Astrocyte (in vitro differentiated cells and primary cell): ENCODE measurements around the gene S1PR3. TPM values are rescaled to one million over a fixed set of nuclear protein-coding genes. Genes with fewer than 3 reads are reported as not detected.

Experiments
- DNase-seq: peaks from one replicate; pipeline ENCODE4 v3.0.0-alpha.2; 2010; ENCODE audit warnings: low read depth
- FAIRE-seq: peaks from 2 replicates; lab custom pipeline; 2011; peaks lifted over from hg19 to GRCh38; lab: Jason Lieb, UNC
- H2AFZ ChIP-seq: 2 replicates; pipeline ENCODE4 v1.6.0; 2012; ENCODE audit warnings: low read depth, low read length, inconsistent platforms
- H3K27ac ChIP-seq: 2 replicates; pipeline ENCODE4 v1.5.1; 2011; ENCODE audit warnings: low read depth, low read length, inconsistent platforms
- H3K27me3 ChIP-seq: 2 replicates; pipeline ENCODE4 v1.6.0; 2011; ENCODE audit warnings: low read length, inconsistent platforms; ENCODE audit not compliant: insufficient read depth
- H3K36me3 ChIP-seq: 2 replicates; pipeline ENCODE4 v1.5.1; 2011; ENCODE audit warnings: low read length, inconsistent platforms; ENCODE audit not compliant: insufficient read depth
- H3K4me1 ChIP-seq: 2 replicates; pipeline ENCODE4 v1.5.1; 2011; ENCODE audit warnings: low read length, inconsistent platforms; ENCODE audit not compliant: insufficient read depth
- H3K4me2 ChIP-seq: 2 replicates; pipeline ENCODE4 v1.6.0; 2012; ENCODE audit warnings: low read length, inconsistent platforms
- H3K4me3 ChIP-seq: 2 replicates; pipeline ENCODE4 v1.5.1; 2011; ENCODE audit warnings: low read depth, mild to moderate bottlenecking, low read length, inconsistent platforms; ENCODE audit not compliant: insufficient read depth
- H3K79me2 ChIP-seq: 2 replicates; pipeline ENCODE4 v1.6.0; 2012; ENCODE audit warnings: mild to moderate bottlenecking, low read length, inconsistent platforms; ENCODE audit not compliant: insufficient read depth
- H3K9ac ChIP-seq: 2 replicates; pipeline ENCODE4 v1.6.0; 2012; ENCODE audit warnings: mild to moderate bottlenecking, low read length, inconsistent platforms
- H3K9me3 ChIP-seq: 2 replicates; pipeline ENCODE4 v1.5.1; 2012; ENCODE audit warnings: low read depth, mild to moderate bottlenecking, low read length, inconsistent platforms; ENCODE audit not compliant: insufficient read depth
- H4K20me1 ChIP-seq: 2 replicates; pipeline ENCODE4 v1.6.0; 2012; ENCODE audit warnings: low read length, inconsistent platforms; ENCODE audit not compliant: insufficient read depth
- H3K27ac Mint-ChIP-seq: one replicate; pipeline ENCODE4 v1.8.0; 2021; ENCODE audit warnings: mild to moderate bottlenecking, mixed read lengths; ENCODE audit not compliant: unreplicated experiment
- H3K27me3 Mint-ChIP-seq: one replicate; pipeline ENCODE4 v1.8.0; 2021; ENCODE audit warnings: low read depth, mixed read lengths; ENCODE audit not compliant: unreplicated experiment
- H3K36me3 Mint-ChIP-seq: one replicate; pipeline ENCODE4 v1.8.0; 2021; ENCODE audit warnings: low read depth, mixed read lengths; ENCODE audit not compliant: unreplicated experiment
- H3K4me1 Mint-ChIP-seq: one replicate; pipeline ENCODE4 v1.8.0; 2021; ENCODE audit warnings: low read depth, mixed read lengths; ENCODE audit not compliant: unreplicated experiment
- H3K4me3 Mint-ChIP-seq: one replicate; pipeline ENCODE4 v1.8.0; 2021; ENCODE audit warnings: mild to moderate bottlenecking, moderate library complexity, mixed read lengths; ENCODE audit not compliant: unreplicated experiment
- H3K9me3 Mint-ChIP-seq: one replicate; pipeline ENCODE4 v1.8.0; 2021; ENCODE audit warnings: mild to moderate bottlenecking, mixed read lengths; ENCODE audit not compliant: unreplicated experiment
- EZH2 ChIP-seq: IDR thresholded peaks from 2 replicates; pipeline ENCODE4 v1.6.1; 2012; ENCODE audit warnings: mild to moderate bottlenecking, low read length, inconsistent platforms; ENCODE audit not compliant: insufficient read depth
- total RNA-seq: library from RNA; stranded (reverse); gene quantifications from 2 replicates; pipeline ENCODE4 v1.2.1, GENCODE V29; 2021
- TF ChIP-seq, protein P1 (sequence below): IDR thresholded peaks from 2 replicates; pipeline ENCODE4 v1.5.1; 2011; ENCODE audit warnings: low read depth, mild to moderate bottlenecking, inconsistent platforms, low read length, moderate library complexity; ENCODE audit not compliant: insufficient read depth

S1PR3 gene
- total RNA-seq, 1 donor from 2014 or later = 24.6 TPM

DNA sequence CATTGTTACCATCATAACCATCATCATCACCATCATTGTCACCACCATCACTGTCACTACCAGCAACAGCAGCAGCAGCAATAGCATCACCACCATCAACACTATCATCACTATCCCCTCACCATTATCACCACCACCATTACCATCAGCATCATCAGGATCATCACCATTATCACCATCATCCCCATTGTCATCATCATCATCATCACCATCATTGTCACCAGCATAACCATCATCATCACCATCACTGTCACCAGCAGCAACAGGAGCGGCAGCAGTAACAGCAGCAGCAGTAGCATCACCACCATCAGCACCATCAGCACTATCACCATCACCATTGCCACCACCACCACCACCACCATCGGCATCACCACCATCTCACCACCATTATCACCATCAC lies 48.4 kb downstream of the S1PR3 start:
- no peaks in the 10 kb centered on the region for H3K4me1 Mint-ChIP-seq
- no peaks in the 10 kb centered on the region for H3K9me3 Mint-ChIP-seq
- no peaks in the 10 kb centered on the region for H3K36me3 Mint-ChIP-seq
- no peak overlapping the region for H3K4me2 ChIP-seq
- no peak overlapping the region for H3K27ac Mint-ChIP-seq
- no peaks in the 10 kb centered on the region for H3K27me3 ChIP-seq
- no peak for DNase-seq
- H3K79me2 ChIP-seq = peaks cover 12% of the 10 kb centered on the region
- TF ChIP-seq, protein P1, sequence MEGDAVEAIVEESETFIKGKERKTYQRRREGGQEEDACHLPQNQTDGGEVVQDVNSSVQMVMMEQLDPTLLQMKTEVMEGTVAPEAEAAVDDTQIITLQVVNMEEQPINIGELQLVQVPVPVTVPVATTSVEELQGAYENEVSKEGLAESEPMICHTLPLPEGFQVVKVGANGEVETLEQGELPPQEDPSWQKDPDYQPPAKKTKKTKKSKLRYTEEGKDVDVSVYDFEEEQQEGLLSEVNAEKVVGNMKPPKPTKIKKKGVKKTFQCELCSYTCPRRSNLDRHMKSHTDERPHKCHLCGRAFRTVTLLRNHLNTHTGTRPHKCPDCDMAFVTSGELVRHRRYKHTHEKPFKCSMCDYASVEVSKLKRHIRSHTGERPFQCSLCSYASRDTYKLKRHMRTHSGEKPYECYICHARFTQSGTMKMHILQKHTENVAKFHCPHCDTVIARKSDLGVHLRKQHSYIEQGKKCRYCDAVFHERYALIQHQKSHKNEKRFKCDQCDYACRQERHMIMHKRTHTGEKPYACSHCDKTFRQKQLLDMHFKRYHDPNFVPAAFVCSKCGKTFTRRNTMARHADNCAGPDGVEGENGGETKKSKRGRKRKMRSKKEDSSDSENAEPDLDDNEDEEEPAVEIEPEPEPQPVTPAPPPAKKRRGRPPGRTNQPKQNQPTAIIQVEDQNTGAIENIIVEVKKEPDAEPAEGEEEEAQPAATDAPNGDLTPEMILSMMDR = no peak
- no peak for TF ChIP-seq EZH2
- no peak overlapping the region for H3K4me3 Mint-ChIP-seq
- H3K27me3 Mint-ChIP-seq = no peaks in the 10 kb centered on the region
- no peak overlapping the region for H3K27ac ChIP-seq
- no peak overlapping the region for H3K4me3 ChIP-seq
- FAIRE-seq = no peak
- peaks cover 5% of the 10 kb centered on the region for H4K20me1 ChIP-seq
- no peak overlapping the region for H3K9ac ChIP-seq
- peaks cover 19% of the 10 kb centered on the region for H3K4me1 ChIP-seq
- H3K9me3 ChIP-seq = no peaks in the 10 kb centered on the region
- no peak overlapping the region for H2AFZ ChIP-seq
- peaks cover 19% of the 10 kb centered on the region for H3K36me3 ChIP-seq

DNA sequence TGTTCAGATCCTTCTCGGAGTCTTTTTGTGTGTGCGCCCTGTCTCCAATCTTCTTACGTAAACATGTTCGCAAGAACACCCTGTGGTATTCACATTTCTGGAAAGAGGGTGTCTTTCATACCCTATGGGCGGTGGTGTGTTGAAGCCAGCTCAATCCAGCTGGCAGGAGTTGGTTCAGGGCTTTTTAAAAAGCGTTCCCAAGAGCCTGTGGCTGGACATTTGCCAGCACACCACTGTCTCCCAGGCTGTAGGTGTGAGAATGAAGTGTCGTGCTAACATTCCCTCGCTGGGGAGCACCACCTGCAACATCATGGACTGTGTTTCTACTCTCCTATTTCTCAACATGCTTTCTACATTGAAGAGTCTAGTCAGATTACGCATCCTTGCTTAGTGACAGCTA lies 51.7 kb downstream of the S1PR3 start:
- Mint-ChIP-seq H3K9me3 (no peaks in the 10 kb centered on the region), H3K4me1 (no peaks in the 10 kb centered on the region), H3K27ac (no peak overlapping the region), H3K4me3 (no peak overlapping the region), H3K36me3 (peaks cover 3% of the 10 kb centered on the region), H3K27me3 (no peaks in the 10 kb centered on the region)
- peaks cover 28% of the 10 kb centered on the region for H3K36me3 ChIP-seq
- no peak overlapping the region for H3K9ac ChIP-seq
- H3K27me3 ChIP-seq = no peaks in the 10 kb centered on the region
- DNase-seq (no peak), FAIRE-seq (no peak)
- H2AFZ ChIP-seq = no peak overlapping the region
- no peak overlapping the region for H3K4me2 ChIP-seq
- no peak overlapping the region for H3K27ac ChIP-seq
- peaks cover 12% of the 10 kb centered on the region for H3K4me1 ChIP-seq
- H3K4me3 ChIP-seq = no peak overlapping the region
- H4K20me1 ChIP-seq = peaks cover 5% of the 10 kb centered on the region
- no peaks in the 10 kb centered on the region for H3K9me3 ChIP-seq
- no peak for TF ChIP-seq EZH2
- TF ChIP-seq, protein P1 = no peak
- peaks cover 12% of the 10 kb centered on the region for H3K79me2 ChIP-seq

DNA sequence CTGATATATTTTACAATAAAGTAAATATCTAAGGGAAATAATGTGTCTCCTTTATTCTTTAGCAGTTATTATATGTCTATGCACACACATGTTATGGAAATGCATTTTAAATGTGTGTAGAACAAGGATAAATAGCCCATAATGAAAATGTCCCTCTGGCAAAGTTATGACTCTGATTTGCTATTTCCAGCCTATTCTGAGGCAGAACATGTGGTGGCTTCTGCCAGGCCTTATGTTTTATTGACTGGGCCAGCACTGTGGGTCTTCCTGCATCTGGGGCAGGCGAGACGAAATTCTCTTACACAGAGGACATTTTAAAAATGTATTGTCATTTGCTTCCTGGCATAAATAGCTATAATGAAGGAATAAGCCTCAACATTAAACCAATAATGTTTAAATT lies 52.8 kb downstream of the S1PR3 start:
- Mint-ChIP-seq H3K27ac (no peak overlapping the region), H3K27me3 (no peaks in the 10 kb centered on the region), H3K36me3 (peaks cover 3% of the 10 kb centered on the region), H3K9me3 (no peaks in the 10 kb centered on the region), H3K4me3 (no peak overlapping the region), H3K4me1 (no peaks in the 10 kb centered on the region)
- Histone ChIP-seq H3K27me3 (no peaks in the 10 kb centered on the region), H2AFZ (no peak overlapping the region), H4K20me1 (peaks cover 5% of the 10 kb centered on the region), H3K9ac (no peak overlapping the region), H3K27ac (no peak overlapping the region), H3K4me2 (no peak overlapping the region), H3K36me3 (peaks cover 28% of the 10 kb centered on the region), H3K4me1 (peaks cover 1% of the 10 kb centered on the region), H3K79me2 (peaks cover 12% of the 10 kb centered on the region), H3K9me3 (no peaks in the 10 kb centered on the region), H3K4me3 (no peak overlapping the region)
- TF ChIP-seq, protein P1 = no peak
- no peak for DNase-seq
- FAIRE-seq = no peak
